H1 (cell line): ENCODE results near the gene CRK. TPM values are rescaled to one million over a fixed set of nuclear protein-coding genes. Genes with fewer than 3 reads are reported as not detected.
A peak's percentile ranks its signal among the peaks of the same experiment; 100 is the strongest.

Experiments used
- BACH1 ChIP-seq: IDR thresholded peaks from 2 replicates; pipeline ENCODE4 v1.6.1; 2012; ENCODE audit warnings: low read length, improper control_type of control experiment
- EGR1 ChIP-seq: IDR thresholded peaks from 2 replicates; pipeline ENCODE4 v1.6.1; 2011; ENCODE audit warnings: low read depth, low read length, borderline replicate concordance
- EZH2 ChIP-seq: fragments of 200-600 bp; sonication (generic); IDR thresholded peaks from 2 replicates; pipeline ENCODE4 v1.7.1; 2012; ENCODE audit warnings: low read depth, mild to moderate bottlenecking, moderate library complexity, low read length, inconsistent platforms; ENCODE audit not compliant: severe bottlenecking
- HDAC2 ChIP-seq, 2 experiments: fragments of 300-600 bp in 1 of 2; sonication (generic) in 1 of 2; IDR thresholded peaks; 2 replicates each; pipeline ENCODE4 v1.6.1; 2011 to 2012; ENCODE audit warnings: low read depth in 2 of 2, low read length in 2 of 2, mild to moderate bottlenecking in 2 of 2, moderate library complexity in 2 of 2, borderline replicate concordance in 1 of 2, inconsistent platforms in 1 of 2
- KDM4A ChIP-seq: IDR thresholded peaks from one replicate; pipeline ENCODE4 v1.7.1; 2012; ENCODE audit warnings: low read depth, mild to moderate bottlenecking, moderate library complexity, low read length, inconsistent platforms; ENCODE audit not compliant: severe bottlenecking
- RXRA ChIP-seq: IDR thresholded peaks from 2 replicates; pipeline ENCODE4 v1.6.1; 2011; ENCODE audit warnings: low read depth, mild to moderate bottlenecking, low read length, moderate library complexity; ENCODE audit not compliant: insufficient read depth
- SAP30 ChIP-seq: fragments of 300-600 bp; sonication (generic); IDR thresholded peaks from 2 replicates; pipeline ENCODE4 v1.7.1; 2012; ENCODE audit warnings: low read length, moderate library complexity, mild to moderate bottlenecking, inconsistent platforms; ENCODE audit not compliant: insufficient read depth, insufficient replicate concordance
- SIN3A ChIP-seq, 2 experiments: IDR thresholded peaks in 1 of 2; conservative IDR thresholded peaks in 1 of 2; 2 replicates each; pipeline ENCODE4 v1.6.1; 2011 to 2012; ENCODE audit warnings: low read length in 2 of 2, improper control_type of control experiment in 1 of 2, low read depth in 1 of 2, mild to moderate bottlenecking in 1 of 2
- YY1 ChIP-seq: IDR thresholded peaks from 2 replicates; pipeline ENCODE4 v1.6.1; 2011; ENCODE audit warnings: low read depth, mild to moderate bottlenecking, low read length
- polyA plus RNA-seq, 7 experiments: library from polyadenylated mRNA; depleted of rRNA in 3 of 7; stranded (reverse) in 5 of 7; unstranded in 2 of 7; fragments of >200 nt in 5 of 7; fragments of 200-250 nt in 2 of 7; gene quantifications; 1 replicate in 5 of 7; 2 replicates in 1 of 7; 4 replicates in 1 of 7; pipeline versions ENCODE4 v1.2.1 to v1.2.3, GENCODE V29; 2011 to 2013; ENCODE audit warnings: missing spikeins in 2 of 7, mixed read lengths in 2 of 7
- total RNA-seq: library from RNA; stranded (reverse); fragmentation: NEBNext Ultra II Directional; extraction: Animal tissue kit (Norgen Biotek cat#: 25700); gene quantifications from 2 replicates; pipeline ENCODE4 v1.2.1, GENCODE V29; 2021
- TF ChIP-seq, protein P1 (sequence below): IDR thresholded peaks from 2 replicates; pipeline ENCODE4 v1.6.1; 2012; ENCODE audit warnings: inconsistent platforms

Gene CRK
- total and polyA plus RNA-seq, 2 of the 8 experiments (the other 6 are each of a cell fraction or from before 2014, with no cell fraction given) = 32.8 to 57.1 TPM

DNA sequence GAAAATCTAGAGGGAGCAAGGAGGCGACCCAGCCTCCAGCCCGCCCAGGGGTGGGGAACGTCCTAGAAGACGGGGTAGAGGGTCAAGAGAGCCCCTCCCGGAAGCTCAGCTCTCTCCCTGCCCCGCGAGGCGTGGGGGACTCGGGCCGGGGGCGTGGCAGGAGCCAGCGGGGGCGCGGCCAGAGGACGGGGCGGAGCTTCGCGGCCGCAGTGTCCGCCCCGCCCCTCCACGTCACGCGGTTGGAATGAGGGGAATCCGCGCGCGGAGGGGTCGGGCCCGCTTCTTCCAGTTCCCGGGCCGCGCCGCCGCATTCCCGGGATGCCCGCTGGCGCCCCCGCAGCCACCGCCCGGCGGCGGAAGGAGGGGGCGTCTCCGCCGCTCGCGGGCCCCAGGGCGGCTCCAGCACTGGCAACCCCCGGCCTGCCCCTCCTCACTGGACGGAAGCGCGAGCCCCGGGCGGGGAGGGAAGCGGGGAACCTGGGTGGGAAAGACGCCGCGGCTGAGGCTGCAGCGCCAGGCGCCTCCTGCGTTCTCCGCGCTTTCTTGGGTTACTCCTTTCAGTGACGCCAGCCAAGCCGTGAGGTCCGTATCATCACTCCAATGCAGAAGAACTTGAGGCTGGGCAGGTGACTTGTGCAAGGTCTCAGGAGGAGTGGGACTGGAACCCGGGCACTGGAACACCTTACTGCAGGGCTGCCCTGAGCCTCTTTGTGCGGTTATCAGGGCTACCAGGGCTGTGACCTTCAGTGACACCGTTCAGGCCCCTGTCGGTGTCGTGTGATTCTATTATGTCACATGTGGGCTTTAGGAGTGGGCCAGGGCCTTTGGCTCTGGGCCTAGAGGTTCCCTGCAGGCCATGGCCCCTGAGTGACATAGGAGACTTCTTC is 32.1 kb upstream of the CRK start (continued):
- TF ChIP-seq EGR1 (peak; percentile 96), KDM4A (peak; percentile 50), SIN3A (conservative IDR thresholded peaks at IDR 0.05 in 1 of 2, IDR thresholded peaks at IDR 0.05 in 1 of 2; ENCODE audit: low read depth in 1 of 2, low read length in 2 of 2) (no peak; a peak in 1 of 4 replicates), BACH1 (peak; percentile 76), HDAC2 (IDR thresholded peaks at IDR 0.05; ENCODE audit: borderline replicate concordance in 1 of 2, low read depth in 2 of 2, low read length in 2 of 2) (0 out of 4 replicates have a peak, but pooled peaks of 1 of the 2 experiments have one; percentile 45), EZH2 (peak; percentile 6), RXRA (no peak), YY1 (no peak), SAP30 (no peak)
- TF ChIP-seq, protein P1, sequence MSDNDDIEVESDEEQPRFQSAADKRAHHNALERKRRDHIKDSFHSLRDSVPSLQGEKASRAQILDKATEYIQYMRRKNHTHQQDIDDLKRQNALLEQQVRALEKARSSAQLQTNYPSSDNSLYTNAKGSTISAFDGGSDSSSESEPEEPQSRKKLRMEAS = 0 out of 2 replicates have a peak, but pooled peaks have one; percentile 8
